GM12891 (cell line): ENCODE data around the gene HNRNPAB.

Experiments
- PAX5 ChIP-seq: IDR thresholded peaks from 2 replicates; pipeline ENCODE4 v1.6.1; 2011; ENCODE audit warnings: low read length, moderate library complexity, mild to moderate bottlenecking; ENCODE audit not compliant: insufficient read depth, severe bottlenecking
- POLR2A ChIP-seq: IDR thresholded peaks from 2 replicates; pipeline ENCODE4 v1.6.1; 2011; ENCODE audit warnings: low read depth, low read length, control low read depth
- POLR2AphosphoS5 ChIP-seq: IDR thresholded peaks from 2 replicates; pipeline ENCODE4 v1.6.1; 2011; ENCODE audit warnings: low read depth, low read length, control low read depth
- POU2F2 ChIP-seq: IDR thresholded peaks from 2 replicates; pipeline ENCODE4 v1.6.1; 2011; ENCODE audit warnings: low read depth, mild to moderate bottlenecking, control low read depth, low read length, moderate library complexity
- SPI1 ChIP-seq: IDR thresholded peaks from 2 replicates; pipeline ENCODE4 v1.6.1; 2011; ENCODE audit warnings: low read depth, low read length, control low read depth
- TAF1 ChIP-seq: IDR thresholded peaks from 2 replicates; pipeline ENCODE4 v1.6.1; 2011; ENCODE audit warnings: low read depth, low read length, control low read depth

DNA sequence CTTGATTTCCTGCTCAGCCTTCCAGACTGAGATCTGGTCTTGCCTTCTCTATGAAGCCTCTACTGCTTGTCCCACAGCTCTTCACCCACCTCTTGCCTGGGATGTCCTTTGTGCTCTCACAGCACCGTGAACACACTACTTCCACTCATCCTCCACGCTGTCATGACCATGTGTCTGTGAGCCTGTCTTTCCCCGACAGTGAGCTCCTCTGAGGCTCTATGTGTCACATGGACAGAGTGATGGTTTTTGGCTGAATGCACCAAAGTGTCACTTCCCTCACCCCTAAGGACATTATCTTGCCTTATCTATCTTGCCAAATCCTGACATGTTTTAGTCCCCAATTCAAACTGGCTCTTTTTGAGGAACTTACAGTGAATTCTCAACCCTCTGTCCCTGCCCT lies 16.9 kb downstream of the HNRNPAB start:
- TF ChIP-seq POLR2AphosphoS5 (no peak), POLR2A (no peak), TAF1 (no peak), SPI1 (no peak), POU2F2 (no peak), PAX5 (no peak)
